22Rv1 (cell line): ENCODE measurements around the gene TAF8.

Experiments used
- ZFX ChIP-seq: fragments of 450-650 bp; IDR thresholded peaks from 2 replicates; pipeline ENCODE4 v1.6.1; 2017; ENCODE audit warnings: antibody characterized with exemption, borderline replicate concordance
- TF ChIP-seq, protein P1 (sequence below): fragments of 450-650 bp; IDR thresholded peaks from 2 replicates; pipeline ENCODE4 v1.5.1; 2017; ENCODE audit warnings: mild to moderate bottlenecking

DNA sequence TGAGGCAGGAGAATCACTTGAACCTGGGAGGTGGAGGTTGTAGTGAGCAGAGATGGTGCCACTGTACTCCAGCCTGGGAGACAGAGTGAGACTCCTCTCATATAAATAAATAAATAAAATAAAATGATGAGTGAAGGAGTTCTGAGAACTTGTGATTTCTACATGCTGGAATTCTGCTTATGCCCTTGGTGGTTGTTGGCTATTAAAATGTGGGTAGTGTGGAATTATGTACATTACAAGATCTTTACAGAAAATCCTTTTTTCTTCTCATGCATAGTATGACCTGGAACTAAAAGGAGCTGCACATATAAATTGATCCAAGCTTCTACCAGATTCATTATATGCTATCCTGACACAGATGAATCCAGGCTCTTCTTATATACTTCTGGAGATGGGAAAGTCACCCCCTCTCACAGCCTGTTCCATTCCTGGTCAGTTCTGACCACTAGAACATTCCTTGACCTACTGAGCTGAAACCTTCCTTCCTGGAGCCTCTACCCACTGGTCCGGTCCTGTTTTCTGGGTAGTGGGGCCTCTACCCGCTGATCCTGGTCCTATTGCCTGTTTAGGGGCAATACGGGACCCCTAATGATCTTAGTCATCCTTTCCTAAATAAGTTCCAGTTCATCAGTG lies 37.7 kb upstream of the TAF8 start:
- TF ChIP-seq, protein P1, sequence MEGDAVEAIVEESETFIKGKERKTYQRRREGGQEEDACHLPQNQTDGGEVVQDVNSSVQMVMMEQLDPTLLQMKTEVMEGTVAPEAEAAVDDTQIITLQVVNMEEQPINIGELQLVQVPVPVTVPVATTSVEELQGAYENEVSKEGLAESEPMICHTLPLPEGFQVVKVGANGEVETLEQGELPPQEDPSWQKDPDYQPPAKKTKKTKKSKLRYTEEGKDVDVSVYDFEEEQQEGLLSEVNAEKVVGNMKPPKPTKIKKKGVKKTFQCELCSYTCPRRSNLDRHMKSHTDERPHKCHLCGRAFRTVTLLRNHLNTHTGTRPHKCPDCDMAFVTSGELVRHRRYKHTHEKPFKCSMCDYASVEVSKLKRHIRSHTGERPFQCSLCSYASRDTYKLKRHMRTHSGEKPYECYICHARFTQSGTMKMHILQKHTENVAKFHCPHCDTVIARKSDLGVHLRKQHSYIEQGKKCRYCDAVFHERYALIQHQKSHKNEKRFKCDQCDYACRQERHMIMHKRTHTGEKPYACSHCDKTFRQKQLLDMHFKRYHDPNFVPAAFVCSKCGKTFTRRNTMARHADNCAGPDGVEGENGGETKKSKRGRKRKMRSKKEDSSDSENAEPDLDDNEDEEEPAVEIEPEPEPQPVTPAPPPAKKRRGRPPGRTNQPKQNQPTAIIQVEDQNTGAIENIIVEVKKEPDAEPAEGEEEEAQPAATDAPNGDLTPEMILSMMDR = no peak
- TF ChIP-seq ZFX = no peak
